Fibroblast of lung (primary cell): Measurements from ENCODE around the gene TENM4. TPM values are rescaled to one million over a fixed set of nuclear protein-coding genes. Genes with fewer than 3 reads are reported as not detected.

Source experiments
- DNase-seq, 2 donors: peaks; one replicate each; pipeline versions ENCODE4 v3.0.0 to v3.0.0-alpha.2; 2010; ENCODE audit warnings: low read depth in 2 of 2
- H2AFZ ChIP-seq: 2 replicates; pipeline ENCODE4 v1.5.1; 2012; ENCODE audit warnings: low read length, control low read depth, inconsistent platforms
- H3K27ac ChIP-seq: 2 replicates; pipeline ENCODE4 v1.5.1; 2011; ENCODE audit warnings: low read length, control low read depth; ENCODE audit not compliant: insufficient read depth
- H3K27me3 ChIP-seq: 2 replicates; pipeline ENCODE4 v1.5.1; 2011; ENCODE audit warnings: mild to moderate bottlenecking, low read length; ENCODE audit not compliant: control insufficient read depth, insufficient read depth
- H3K36me3 ChIP-seq: 2 replicates; pipeline ENCODE4 v1.5.1; 2011; ENCODE audit warnings: low read length; ENCODE audit not compliant: control insufficient read depth, insufficient read depth
- H3K4me1 ChIP-seq: 2 replicates; pipeline ENCODE4 v1.5.1; 2011; ENCODE audit warnings: low read length; ENCODE audit not compliant: control insufficient read depth, insufficient read depth; ENCODE audit errors: extremely low read depth
- H3K4me2 ChIP-seq: 2 replicates; pipeline ENCODE4 v1.5.1; 2011; ENCODE audit warnings: low read length, control low read depth; ENCODE audit not compliant: insufficient read depth; ENCODE audit errors: extremely low read depth
- H3K4me3 ChIP-seq, 4 experiments: fragments of 200-600 bp in 1 of 4; sonication (generic) in 1 of 4; replicated peaks in 1 of 4; 2 replicates each; pipeline ENCODE4 v1.5.1; 2011 to 2016; ENCODE audit warnings: low read length in 4 of 4, low read depth in 3 of 4, mild to moderate bottlenecking in 3 of 4, control low read depth in 2 of 4, inconsistent platforms in 1 of 4, mixed read lengths in 1 of 4; ENCODE audit not compliant: insufficient read depth in 1 of 4; ENCODE audit errors: control extremely low read depth in 1 of 4
- H3K79me2 ChIP-seq: 2 replicates; pipeline ENCODE4 v1.5.1; 2012; ENCODE audit warnings: mild to moderate bottlenecking, low read length, inconsistent platforms; ENCODE audit not compliant: control insufficient read depth, insufficient read depth
- H3K9ac ChIP-seq: 2 replicates; pipeline ENCODE4 v1.5.1; 2011; ENCODE audit warnings: mild to moderate bottlenecking, low read length, control low read depth; ENCODE audit not compliant: insufficient read depth
- H3K9me3 ChIP-seq: 2 replicates; pipeline ENCODE4 v1.5.1; 2012; ENCODE audit warnings: low read depth, low read length; ENCODE audit not compliant: control insufficient read depth, insufficient read depth
- H4K20me1 ChIP-seq: 2 replicates; pipeline ENCODE4 v1.5.1; 2011; ENCODE audit warnings: low read length; ENCODE audit not compliant: control insufficient read depth, insufficient read depth; ENCODE audit errors: extremely low read depth
- EZH2 ChIP-seq: IDR thresholded peaks from 2 replicates; pipeline ENCODE4 v1.5.1; 2012; ENCODE audit warnings: low read length, control low read depth, mild to moderate bottlenecking; ENCODE audit errors: missing control alignments
- polyA plus RNA-seq, 2 donors: library from polyadenylated mRNA; depleted of rRNA in 1 of 2; stranded (reverse) in 1 of 2; unstranded in 1 of 2; fragments of >200 nt; gene quantifications; 2 replicates each; pipeline ENCODE4 v1.2.1, GENCODE V29; 2011 to 2012; ENCODE audit warnings: missing spikeins in 1 of 2
- total RNA-seq: library from RNA; depleted of rRNA; stranded (reverse); fragments of >200 nt; gene quantifications from 2 replicates; pipeline ENCODE4 v1.2.1, GENCODE V29; 2014
- TF ChIP-seq, protein P1 (sequence below), 2 donors: IDR thresholded peaks in 1 of 2; conservative IDR thresholded peaks in 1 of 2; 1 replicate in 1 of 2; 2 replicates in 1 of 2; pipeline ENCODE4 v1.5.1; 2011 to 2012; ENCODE audit warnings: low read length in 2 of 2, control low read depth in 1 of 2, inconsistent platforms in 1 of 2, low read depth in 1 of 2, mild to moderate bottlenecking in 1 of 2

Gene TENM4
- total and polyA plus RNA-seq, 2 donors (not counting 1 experiment from before 2014, with no cell fraction given) = 4.6 to 48.4 TPM

DNA sequence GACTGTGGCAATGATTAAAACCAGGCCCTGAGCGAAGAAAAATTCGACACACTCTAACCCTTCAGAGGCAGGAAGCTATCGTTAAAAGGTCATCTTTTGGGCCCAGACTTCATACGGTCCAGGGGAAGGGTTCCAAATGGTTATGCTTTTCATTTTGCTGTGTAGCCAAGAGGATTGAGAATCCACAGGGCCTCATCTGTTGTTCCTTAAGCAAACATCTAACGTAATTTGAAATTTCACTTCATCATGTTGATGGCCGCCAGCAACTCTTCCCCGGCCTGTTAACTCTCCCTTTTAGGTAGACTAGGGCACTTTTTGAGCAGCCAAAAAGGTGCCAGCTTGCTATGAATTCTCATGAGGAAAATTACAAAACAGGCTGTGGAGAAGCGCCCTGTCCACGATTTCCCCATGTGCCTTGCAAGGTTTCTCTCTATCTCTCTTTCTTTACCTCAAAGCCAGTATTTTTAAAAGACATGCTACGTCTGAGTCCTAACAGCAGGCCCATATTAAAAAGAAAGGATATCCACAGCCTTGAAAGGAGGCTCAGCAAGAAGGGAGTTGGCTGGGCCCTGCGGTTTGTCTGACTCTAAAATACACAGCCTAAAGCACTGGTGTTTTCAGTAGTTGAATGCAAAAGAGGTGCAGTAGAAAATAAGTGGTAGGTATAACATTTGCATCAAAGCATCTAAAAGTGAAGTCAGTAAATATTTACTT is 509.9 kb downstream of the TENM4 start:
- Histone ChIP-seq H2AFZ (no peak overlapping the region), H3K27me3 (no peaks in the 10 kb centered on the region), H3K27ac (no peak overlapping the region), H3K9ac (no peak overlapping the region), H3K4me2 (no peak overlapping the region), H3K4me1 (no peaks in the 10 kb centered on the region), H4K20me1 (no peaks in the 10 kb centered on the region), H3K79me2 (no peaks in the 10 kb centered on the region), H3K36me3 (no peaks in the 10 kb centered on the region), H3K9me3 (no peaks in the 10 kb centered on the region), H3K4me3 (no peak overlapping the region)
- TF ChIP-seq, protein P1, sequence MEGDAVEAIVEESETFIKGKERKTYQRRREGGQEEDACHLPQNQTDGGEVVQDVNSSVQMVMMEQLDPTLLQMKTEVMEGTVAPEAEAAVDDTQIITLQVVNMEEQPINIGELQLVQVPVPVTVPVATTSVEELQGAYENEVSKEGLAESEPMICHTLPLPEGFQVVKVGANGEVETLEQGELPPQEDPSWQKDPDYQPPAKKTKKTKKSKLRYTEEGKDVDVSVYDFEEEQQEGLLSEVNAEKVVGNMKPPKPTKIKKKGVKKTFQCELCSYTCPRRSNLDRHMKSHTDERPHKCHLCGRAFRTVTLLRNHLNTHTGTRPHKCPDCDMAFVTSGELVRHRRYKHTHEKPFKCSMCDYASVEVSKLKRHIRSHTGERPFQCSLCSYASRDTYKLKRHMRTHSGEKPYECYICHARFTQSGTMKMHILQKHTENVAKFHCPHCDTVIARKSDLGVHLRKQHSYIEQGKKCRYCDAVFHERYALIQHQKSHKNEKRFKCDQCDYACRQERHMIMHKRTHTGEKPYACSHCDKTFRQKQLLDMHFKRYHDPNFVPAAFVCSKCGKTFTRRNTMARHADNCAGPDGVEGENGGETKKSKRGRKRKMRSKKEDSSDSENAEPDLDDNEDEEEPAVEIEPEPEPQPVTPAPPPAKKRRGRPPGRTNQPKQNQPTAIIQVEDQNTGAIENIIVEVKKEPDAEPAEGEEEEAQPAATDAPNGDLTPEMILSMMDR (conservative IDR thresholded peaks at IDR 0.05 in 1 of 2, IDR thresholded peaks at IDR 0.05 in 1 of 2; ENCODE audit: low read depth in 1 of 2, low read length in 2 of 2) = no peak
- no peak for TF ChIP-seq EZH2
- DNase-seq = no peak

DNA sequence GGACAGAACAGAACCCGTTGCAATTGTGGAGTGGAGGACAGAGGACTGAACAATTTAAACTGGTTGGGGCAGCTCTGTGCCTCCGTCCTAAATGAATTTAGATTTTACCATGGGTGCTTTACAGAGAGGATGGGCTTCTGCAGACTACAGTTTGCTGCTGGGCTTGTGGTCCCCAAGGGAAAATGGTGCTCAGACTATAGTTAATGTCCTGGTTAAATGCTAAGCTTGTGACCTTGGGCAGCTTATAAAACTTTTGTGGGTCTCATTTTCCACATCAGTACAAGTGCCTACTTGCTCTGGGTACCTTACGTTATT is 511.0 kb downstream of the TENM4 start:
- no peaks in the 10 kb centered on the region for H3K4me1 ChIP-seq

DNA sequence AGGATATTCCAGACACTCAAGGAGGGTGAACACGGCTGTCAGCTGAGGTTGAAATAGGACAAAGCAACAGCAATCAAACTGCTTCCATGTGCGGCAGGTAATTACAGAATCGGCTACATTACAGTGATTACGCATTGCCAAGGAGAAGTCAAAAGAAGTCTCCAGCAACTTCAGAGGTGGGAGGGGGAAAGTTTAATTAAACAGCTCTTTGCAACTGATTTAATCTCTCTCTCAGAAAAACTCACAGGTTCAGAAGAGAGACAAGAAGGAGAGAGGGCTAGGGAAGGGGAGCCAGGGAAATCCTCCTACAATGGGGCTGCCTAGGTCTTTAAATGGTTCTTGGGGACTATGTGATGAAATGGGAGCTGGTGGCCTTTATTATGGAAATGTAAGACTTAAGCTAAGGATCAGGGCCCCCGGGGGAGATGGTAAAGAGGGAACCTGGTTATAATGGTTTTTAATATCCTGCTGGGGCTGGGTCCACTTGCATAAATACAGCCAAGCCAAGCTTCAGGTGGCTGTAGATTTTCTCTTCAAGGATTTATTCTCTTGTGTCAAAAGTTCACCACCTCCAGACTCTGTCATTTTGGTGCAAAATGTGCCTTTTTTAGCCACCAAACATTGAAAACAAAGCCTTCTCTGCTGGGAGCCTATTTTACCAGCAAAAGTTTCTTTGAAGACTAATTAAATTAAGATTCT is 511.5 kb downstream of the TENM4 start:
- TF ChIP-seq, protein P1 (conservative IDR thresholded peaks at IDR 0.05 in 1 of 2, IDR thresholded peaks at IDR 0.05 in 1 of 2; ENCODE audit: low read depth in 1 of 2, low read length in 2 of 2) = no peak
- no peak for TF ChIP-seq EZH2
- no peak overlapping the region for H3K4me2 ChIP-seq
- no peaks in the 10 kb centered on the region for H3K9me3 ChIP-seq
- H3K27me3 ChIP-seq = no peaks in the 10 kb centered on the region
- H2AFZ ChIP-seq = no peak overlapping the region
- no peaks in the 10 kb centered on the region for H3K36me3 ChIP-seq
- H3K4me3 ChIP-seq = no peak overlapping the region
- H3K4me1 ChIP-seq = no peaks in the 10 kb centered on the region
- H3K9ac ChIP-seq = no peak overlapping the region
- no peaks in the 10 kb centered on the region for H4K20me1 ChIP-seq
- no peak for DNase-seq
- H3K27ac ChIP-seq = no peak overlapping the region
- H3K79me2 ChIP-seq = no peaks in the 10 kb centered on the region

More for the DNA sequence above, 511.0 kb downstream of the TENM4 start:
- H4K20me1 ChIP-seq = no peaks in the 10 kb centered on the region
- no peak overlapping the region for H3K4me3 ChIP-seq
- no peak overlapping the region for H3K9ac ChIP-seq
- no peak overlapping the region for H3K4me2 ChIP-seq
- no peak for DNase-seq
- no peaks in the 10 kb centered on the region for H3K79me2 ChIP-seq
- no peaks in the 10 kb centered on the region for H3K36me3 ChIP-seq
- H2AFZ ChIP-seq = no peak overlapping the region
- no peaks in the 10 kb centered on the region for H3K27me3 ChIP-seq
- H3K9me3 ChIP-seq = no peaks in the 10 kb centered on the region
- H3K27ac ChIP-seq = no peak overlapping the region
- TF ChIP-seq EZH2 = no peak
- TF ChIP-seq, protein P1 (conservative IDR thresholded peaks at IDR 0.05 in 1 of 2, IDR thresholded peaks at IDR 0.05 in 1 of 2; ENCODE audit: low read depth in 1 of 2, low read length in 2 of 2) = no peak
